ENCODE results near the gene MCU.
"Not testable (repeated sequence)": the region's sequence is repeated elsewhere in the genome, so short reads cannot be mapped to it uniquely, and the experiment has no call there.

The MCU gene

DNA sequence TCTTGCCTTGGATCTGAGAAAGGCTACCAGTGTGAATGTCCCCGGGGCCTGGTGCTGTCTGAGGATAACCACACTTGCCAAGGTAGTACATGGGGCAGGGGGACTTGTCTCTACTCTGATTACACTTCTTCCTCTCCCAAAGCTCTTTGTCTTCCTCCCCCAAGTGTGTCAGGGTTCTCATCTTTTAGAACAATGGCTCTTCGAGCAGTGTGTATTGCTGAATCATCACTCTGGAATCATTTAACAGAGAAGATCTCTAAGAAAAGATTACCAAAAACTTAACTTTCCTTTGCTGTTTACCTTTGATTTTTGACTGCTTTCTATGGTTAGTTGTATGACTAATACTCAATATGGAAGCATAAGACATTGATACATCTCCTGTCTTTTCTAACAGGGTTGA lies 219.8 kb downstream of the MCU start:
- no peak for DNase-seq

- DNase-seq = no peak
Observed at GRCh38 chr10:72912736-72913135, 220.8 kb downstream of the MCU start.

- no peak for DNase-seq
Observed at GRCh38 chr10:72913287-72913686, 221.3 kb downstream of the MCU start.

GRCh38 chr10:72917201-72917600 lies 225.3 kb downstream of the MCU start:
- DNase-seq = not testable (repeated sequence)

GRCh38 chr10:72917803-72918332 lies 225.9 kb downstream of the MCU start:
- not testable (repeated sequence) for DNase-seq

GRCh38 chr10:72918352-72918751 lies 226.4 kb downstream of the MCU start:
- DNase-seq = no peak

- not testable (repeated sequence) for DNase-seq
Observed at GRCh38 chr10:72921147-72921683, 229.3 kb downstream of the MCU start.

- no peak for DNase-seq
Observed at GRCh38 chr10:72924351-72924750, 232.4 kb downstream of the MCU start.

GRCh38 chr10:72925951-72926465 lies 234.1 kb downstream of the MCU start:
- no peak for DNase-seq

GRCh38 chr10:72927485-72927884 lies 235.5 kb downstream of the MCU start:
- no peak for DNase-seq

GRCh38 chr10:72928798-72929197 lies 236.9 kb downstream of the MCU start:
- DNase-seq = no peak

GRCh38 chr10:72930276-72930675 lies 238.3 kb downstream of the MCU start:
- no peak for DNase-seq

GRCh38 chr10:72932259-72933015 lies 240.5 kb downstream of the MCU start:
- no peak for DNase-seq

DNA sequence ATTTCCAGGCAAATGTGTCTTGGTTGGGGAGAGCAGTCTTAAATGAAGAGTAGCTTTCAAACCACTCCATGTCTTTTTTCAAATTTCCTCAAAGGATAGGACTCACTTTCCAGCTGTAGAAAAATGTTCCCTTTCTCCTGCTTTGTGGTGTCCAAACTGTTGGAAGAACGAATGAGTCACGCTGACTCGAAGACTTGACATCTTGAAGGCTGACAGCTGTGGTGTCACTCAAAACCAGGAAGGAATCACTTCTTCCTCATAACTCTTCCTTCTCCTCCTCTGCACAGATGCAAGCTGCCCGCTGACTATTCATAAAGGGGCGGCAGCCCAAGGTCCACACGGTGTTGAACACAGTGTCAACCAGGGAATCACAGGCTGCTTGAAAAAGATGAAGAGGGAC lies 243.4 kb downstream of the MCU start:
- DNase-seq = no peak
